ENCODE measurements around the gene TGFBR3L. TPM values are rescaled to one million over a fixed set of nuclear protein-coding genes. Genes with fewer than 3 reads are reported as not detected.
A peak's percentile ranks its signal among the peaks of the same experiment; 100 is the strongest.
"Not testable (repeated sequence)": the region's sequence is repeated elsewhere in the genome, so short reads cannot be mapped to it uniquely, and the experiment has no call there.

The TGFBR3L gene
- polyA plus RNA-seq, 3 donors: not detected

DNA sequence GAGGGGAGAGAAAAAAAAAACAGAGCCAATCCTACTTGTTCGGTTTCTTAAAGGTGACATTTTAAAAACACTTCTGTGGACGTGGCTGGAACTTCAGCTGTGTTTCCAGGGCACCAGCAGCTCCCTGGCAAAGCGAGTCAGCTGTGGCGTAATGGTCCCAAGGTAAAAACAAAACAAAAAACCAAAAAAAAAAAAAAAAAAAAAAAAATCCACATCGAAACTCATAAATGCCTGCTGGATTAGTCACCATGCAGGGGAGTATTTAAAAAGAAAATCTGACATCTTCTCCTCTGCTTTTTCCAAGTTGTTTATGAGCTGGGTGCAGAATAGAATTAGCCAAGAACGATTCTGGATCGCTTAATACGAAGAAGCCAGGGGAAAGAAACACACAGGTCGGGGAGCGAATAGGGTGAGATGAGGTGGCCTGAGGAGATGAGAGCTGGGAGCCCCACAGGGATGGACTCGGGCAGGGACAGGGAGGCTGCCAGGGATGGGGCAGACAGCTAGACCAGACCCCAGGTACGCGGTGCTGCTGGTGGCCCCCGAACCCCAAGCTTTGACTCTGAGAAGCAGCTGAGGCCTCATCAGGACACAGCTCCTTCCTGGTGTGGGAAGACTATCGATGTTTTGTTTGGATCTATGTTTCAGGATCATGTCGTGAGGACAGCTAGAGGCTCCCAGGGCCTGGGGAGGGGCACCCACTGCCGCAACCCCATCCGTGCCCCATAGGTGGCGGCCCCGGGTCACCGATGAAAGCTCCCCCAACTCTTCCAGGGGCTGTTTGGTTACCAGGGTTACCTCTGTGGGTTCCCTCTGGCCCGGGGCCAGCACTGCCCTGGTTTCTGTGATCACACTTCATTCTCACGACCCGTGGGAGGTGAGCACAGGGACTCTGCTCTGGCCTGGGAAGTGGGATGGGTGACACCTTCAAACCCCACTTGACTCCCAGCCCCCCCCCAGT is 14.4 kb downstream of the TGFBR3L start:
- Histone ChIP-seq H3K4me1 (ENCODE audit: control insufficient read depth in 1 of 2, insufficient read depth in 2 of 2, low read length in 2 of 2) (peaks cover 6 to 17% of the 10 kb centered on the region in 2 donors), H3K9me3 (replicated peaks in 1 of 2; ENCODE audit: control insufficient read depth in 1 of 2, insufficient read depth in 1 of 2, low read length in 2 of 2) (no peaks in the 10 kb centered on the region), H2AFZ (ENCODE audit: insufficient read depth, low read depth, low read length, poor library complexity, severe bottlenecking) (no peak overlapping the region), H3K4me2 (replicated peaks; ENCODE audit: extremely low read depth, low read length, poor library complexity, severe bottlenecking) (no peak overlapping the region), H3K27me3 (ENCODE audit: control insufficient read depth in 2 of 2, insufficient read depth in 2 of 2, low read length in 2 of 2) (no peaks in the 10 kb centered on the region), H4K20me1 (ENCODE audit: insufficient read depth, low read length) (peaks cover 4% of the 10 kb centered on the region), H3K9ac (ENCODE audit: insufficient read depth, low read length, poor library complexity, severe bottlenecking) (no peak overlapping the region), H3K79me2 (ENCODE audit: insufficient read depth, low read length) (no peaks in the 10 kb centered on the region), H3K4me3 (replicated peaks in 1 of 3; ENCODE audit: low read depth in 2 of 3, low read length in 3 of 3) (no peak overlapping the region), H3K27ac (ENCODE audit: low read depth in 1 of 2, low read length in 2 of 2) (no peak overlapping the region), H3K36me3 (replicated peaks in 1 of 2; ENCODE audit: control insufficient read depth in 1 of 2, insufficient read depth in 2 of 2, low read length in 2 of 2) (peaks cover 35 to 39% of the 10 kb centered on the region in 2 donors)
- intact Hi-C loops (cut with micrococcal nuclease): loop anchor here in 1 of 2 donors (10.0 kb wide), 1 partner anchor 1886 kb away; the partner anchor contains the start of gene FBXL12
- Mint-ChIP-seq H3K36me3 (peaks cover 31 to 43% of the 10 kb centered on the region in 2 donors), H3K27ac (peak overlapping the region in 4 of 7 donors; percentile 41 to 82 (median 58)), H3K4me1 (peaks cover 6% of the 10 kb centered on the region), H3K4me3 (no peak overlapping the region), H3K27me3 (ENCODE audit: low read depth in 3 of 3) (peaks cover 9 to 17% (median 13%) of the 10 kb centered on the region in 3 donors), H3K9me3 (peaks cover 0 to 2% (median 1%) of the 10 kb centered on the region in 7 donors)
- 60% methylated on average over 19 of the region's 24 CpGs for WGBS (ENCODE audit: insufficient coverage)
- TF ChIP-seq, protein P1, sequence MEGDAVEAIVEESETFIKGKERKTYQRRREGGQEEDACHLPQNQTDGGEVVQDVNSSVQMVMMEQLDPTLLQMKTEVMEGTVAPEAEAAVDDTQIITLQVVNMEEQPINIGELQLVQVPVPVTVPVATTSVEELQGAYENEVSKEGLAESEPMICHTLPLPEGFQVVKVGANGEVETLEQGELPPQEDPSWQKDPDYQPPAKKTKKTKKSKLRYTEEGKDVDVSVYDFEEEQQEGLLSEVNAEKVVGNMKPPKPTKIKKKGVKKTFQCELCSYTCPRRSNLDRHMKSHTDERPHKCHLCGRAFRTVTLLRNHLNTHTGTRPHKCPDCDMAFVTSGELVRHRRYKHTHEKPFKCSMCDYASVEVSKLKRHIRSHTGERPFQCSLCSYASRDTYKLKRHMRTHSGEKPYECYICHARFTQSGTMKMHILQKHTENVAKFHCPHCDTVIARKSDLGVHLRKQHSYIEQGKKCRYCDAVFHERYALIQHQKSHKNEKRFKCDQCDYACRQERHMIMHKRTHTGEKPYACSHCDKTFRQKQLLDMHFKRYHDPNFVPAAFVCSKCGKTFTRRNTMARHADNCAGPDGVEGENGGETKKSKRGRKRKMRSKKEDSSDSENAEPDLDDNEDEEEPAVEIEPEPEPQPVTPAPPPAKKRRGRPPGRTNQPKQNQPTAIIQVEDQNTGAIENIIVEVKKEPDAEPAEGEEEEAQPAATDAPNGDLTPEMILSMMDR (IDR thresholded peaks at IDR 0.05): peak; percentile 57
- DNase-seq: peak; percentile 34 to 67 (median 44)

DNA sequence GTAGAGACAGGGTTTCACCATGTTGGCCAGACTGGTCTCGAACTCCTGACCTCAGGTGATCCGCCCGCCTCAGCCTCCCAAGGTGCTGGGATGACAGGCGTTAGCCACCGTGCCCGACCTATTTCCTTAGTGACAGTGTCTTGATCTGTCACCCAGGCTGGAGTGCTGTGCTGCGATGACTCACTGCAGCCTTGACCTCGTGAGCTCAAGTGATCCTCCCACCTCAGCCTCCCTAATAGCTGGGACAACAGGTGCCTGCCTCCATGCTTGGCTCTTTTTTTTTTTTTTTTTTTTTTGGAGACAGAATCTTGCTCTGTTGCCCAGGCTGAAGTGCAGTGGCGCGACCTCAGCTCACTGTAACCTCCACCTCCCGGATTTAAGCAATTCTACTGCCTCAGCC is 15.4 kb downstream of the TGFBR3L start:
- H3K79me2 ChIP-seq (ENCODE audit: insufficient read depth, low read length); H3K9me3 ChIP-seq (replicated peaks in 1 of 2; ENCODE audit: control insufficient read depth in 1 of 2, insufficient read depth in 1 of 2, low read length in 2 of 2); H3K9ac ChIP-seq (ENCODE audit: insufficient read depth, low read length, poor library complexity, severe bottlenecking); H3K9me3 Mint-ChIP-seq; H3K4me2 ChIP-seq (replicated peaks; ENCODE audit: extremely low read depth, low read length, poor library complexity, severe bottlenecking); H3K27me3 Mint-ChIP-seq (ENCODE audit: low read depth in 3 of 3); H3K4me3 Mint-ChIP-seq; H2AFZ ChIP-seq (ENCODE audit: insufficient read depth, low read depth, low read length, poor library complexity, severe bottlenecking); intact Hi-C loops (cut with micrococcal nuclease); H3K4me3 ChIP-seq (replicated peaks in 1 of 3; ENCODE audit: low read depth in 2 of 3, low read length in 3 of 3); H3K4me1 Mint-ChIP-seq; H3K27ac ChIP-seq (ENCODE audit: low read depth in 1 of 2, low read length in 2 of 2); H3K27me3 ChIP-seq (ENCODE audit: control insufficient read depth in 2 of 2, insufficient read depth in 2 of 2, low read length in 2 of 2); DNase-seq; H4K20me1 ChIP-seq (ENCODE audit: insufficient read depth, low read length): not testable (repeated sequence)
- 100% methylated on average over 1 of the region's 11 CpGs for WGBS (ENCODE audit: insufficient coverage)
- Mint-ChIP-seq H3K36me3 (peaks cover 35 to 53% of the 10 kb centered on the region in 2 donors), H3K27ac (peak overlapping the region in 1 of 7 donors; percentile 68)
- H3K4me1 ChIP-seq (ENCODE audit: control insufficient read depth in 1 of 2, insufficient read depth in 2 of 2, low read length in 2 of 2): peaks cover 4 to 13% of the 10 kb centered on the region in 2 donors
- H3K36me3 ChIP-seq (replicated peaks in 1 of 2; ENCODE audit: control insufficient read depth in 1 of 2, insufficient read depth in 2 of 2, low read length in 2 of 2): peaks cover 45 to 49% of the 10 kb centered on the region in 2 donors
